GM18909 (cell line): ENCODE measurements around the gene ELMOD2.

ENCODE experiments used
- ATAC-seq: cut with Tn5 transposase; IDR thresholded peaks from one replicate; pipeline ENCODE4 v1.9.1; 2021; ENCODE audit warnings: mild to moderate bottlenecking; ENCODE audit not compliant: unreplicated experiment, poor library complexity

Gene ELMOD2

DNA sequence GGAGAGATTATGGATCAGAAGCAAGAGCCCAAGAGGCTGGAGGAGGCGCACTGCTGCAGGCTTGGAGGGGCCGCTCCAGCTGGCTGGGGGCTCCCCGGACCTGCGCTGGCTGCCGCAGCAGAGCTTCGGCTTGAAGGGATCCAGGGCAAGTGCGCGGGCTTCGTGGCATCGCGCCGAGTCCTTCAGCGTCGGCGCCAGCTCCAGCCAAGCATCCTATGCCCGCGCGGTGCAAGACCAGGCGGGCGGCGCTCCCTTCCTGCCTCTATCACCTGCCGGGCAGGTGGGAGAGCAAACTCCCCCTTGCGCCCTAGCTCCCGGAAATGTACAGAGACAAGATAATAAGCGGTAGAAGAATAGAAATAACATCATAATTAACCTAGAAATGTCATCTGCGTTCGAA is 55.3 kb downstream of the ELMOD2 start:
- ATAC-seq: no peak

GRCh38 chr4:140581078-140581477 is 57.1 kb downstream of the ELMOD2 start:
- no peak for ATAC-seq

DNA sequence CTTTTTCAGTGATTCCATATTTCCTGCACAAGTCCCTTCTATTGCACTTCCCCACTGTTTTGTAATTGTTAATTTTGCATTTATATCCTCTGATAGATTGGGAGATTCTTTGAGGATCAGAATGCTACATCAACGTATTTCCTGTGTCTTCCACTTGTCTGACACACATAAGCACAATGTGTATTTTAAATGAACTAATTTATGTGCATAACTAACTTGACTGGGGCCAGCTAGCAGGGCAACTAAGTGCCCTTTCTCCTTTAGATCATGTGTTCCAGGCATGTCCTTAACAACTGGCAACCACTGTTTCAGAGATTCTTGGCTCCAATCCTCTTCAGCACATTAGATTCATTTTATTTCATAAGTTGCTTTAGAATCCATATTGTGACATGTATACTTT is 60.5 kb downstream of the ELMOD2 start:
- no peak for ATAC-seq

DNA sequence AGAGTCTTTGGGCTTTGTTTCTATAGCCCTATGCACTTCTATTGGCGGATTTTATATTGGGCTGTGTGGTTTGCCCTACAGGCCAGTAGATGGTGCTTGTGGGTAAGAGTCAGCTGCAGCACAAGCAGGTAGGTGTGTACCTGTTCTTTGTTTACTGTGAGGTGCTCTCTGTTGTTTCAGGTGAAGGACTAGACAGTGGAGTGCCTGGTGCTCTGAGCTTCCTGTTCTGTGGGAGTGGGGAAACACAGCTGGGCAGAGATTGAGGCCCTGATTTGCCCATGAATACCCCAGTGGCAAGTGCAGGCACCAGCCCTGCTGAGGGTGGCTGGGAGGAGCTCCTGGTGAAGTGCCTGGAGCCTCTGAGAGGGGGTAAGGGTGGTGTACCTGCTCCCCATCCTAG is 71.1 kb downstream of the ELMOD2 start:
- no peak for ATAC-seq

GRCh38 chr4:140600408-140600807 is 76.4 kb downstream of the ELMOD2 start:
- ATAC-seq: no peak

DNA sequence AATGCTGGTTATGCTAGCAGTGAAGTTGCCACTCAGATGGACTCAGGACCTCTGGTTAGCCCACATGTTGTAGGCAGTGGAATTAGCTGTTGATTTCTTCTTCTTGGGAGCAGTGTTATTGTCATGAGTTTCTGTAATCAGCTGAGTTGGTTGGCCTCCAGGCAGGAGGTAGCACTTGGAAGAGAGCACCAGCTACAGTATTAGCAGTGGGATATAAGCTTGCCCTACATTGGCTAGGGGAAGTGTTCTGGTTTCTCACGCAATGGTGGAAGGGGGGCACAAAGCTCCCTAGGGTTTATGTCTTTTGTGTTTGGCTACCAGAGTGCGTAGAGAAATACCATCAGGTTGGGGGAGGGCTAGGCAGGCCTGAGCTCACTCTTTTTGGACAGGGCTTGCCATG is 78.7 kb downstream of the ELMOD2 start:
- ATAC-seq: no peak

GRCh38 chr4:140603286-140603685 is 79.3 kb downstream of the ELMOD2 start:
- no peak for ATAC-seq
